BE2C (cell line): ENCODE data around the gene NISCH.

Experiments used
- DNase-seq: peaks from one replicate; pipeline ENCODE4 v3.0.0-alpha.2; 2020
- H3K27me3 ChIP-seq: fragments of 250-450 bp; sonication (Bioruptor Pico); 2 replicates; pipeline ENCODE4 v1.5.1; 2020; ENCODE audit warnings: mild to moderate bottlenecking
- H3K36me3 ChIP-seq: fragments of 250-450 bp; sonication (Bioruptor Pico); 2 replicates; pipeline ENCODE4 v1.5.1; 2020; ENCODE audit warnings: mild to moderate bottlenecking
- H3K4me1 ChIP-seq: fragments of 250-450 bp; sonication (Bioruptor Pico); 2 replicates; pipeline ENCODE4 v1.5.1; 2020
- H3K4me3 ChIP-seq: 2 replicates; pipeline ENCODE4 v1.5.1; 2011; ENCODE audit warnings: low read depth, low read length
- H3K9me3 ChIP-seq: fragments of 250-450 bp; sonication (Bioruptor Pico); 2 replicates; pipeline ENCODE4 v1.5.1; 2020
- TF ChIP-seq, protein P1 (sequence below): IDR thresholded peaks from 2 replicates; pipeline ENCODE4 v1.5.1; 2012; ENCODE audit warnings: mild to moderate bottlenecking, low read depth, low read length

Gene NISCH

GRCh38 chr3:52446042-52446441 lies 9.4 kb upstream of the NISCH start:
- Histone ChIP-seq H3K4me1 (no peaks in the 10 kb centered on the region), H3K4me3 (no peak overlapping the region), H3K36me3 (no peaks in the 10 kb centered on the region), H3K27me3 (no peaks in the 10 kb centered on the region), H3K9me3 (no peaks in the 10 kb centered on the region)
- DNase-seq: no peak
- TF ChIP-seq, protein P1, sequence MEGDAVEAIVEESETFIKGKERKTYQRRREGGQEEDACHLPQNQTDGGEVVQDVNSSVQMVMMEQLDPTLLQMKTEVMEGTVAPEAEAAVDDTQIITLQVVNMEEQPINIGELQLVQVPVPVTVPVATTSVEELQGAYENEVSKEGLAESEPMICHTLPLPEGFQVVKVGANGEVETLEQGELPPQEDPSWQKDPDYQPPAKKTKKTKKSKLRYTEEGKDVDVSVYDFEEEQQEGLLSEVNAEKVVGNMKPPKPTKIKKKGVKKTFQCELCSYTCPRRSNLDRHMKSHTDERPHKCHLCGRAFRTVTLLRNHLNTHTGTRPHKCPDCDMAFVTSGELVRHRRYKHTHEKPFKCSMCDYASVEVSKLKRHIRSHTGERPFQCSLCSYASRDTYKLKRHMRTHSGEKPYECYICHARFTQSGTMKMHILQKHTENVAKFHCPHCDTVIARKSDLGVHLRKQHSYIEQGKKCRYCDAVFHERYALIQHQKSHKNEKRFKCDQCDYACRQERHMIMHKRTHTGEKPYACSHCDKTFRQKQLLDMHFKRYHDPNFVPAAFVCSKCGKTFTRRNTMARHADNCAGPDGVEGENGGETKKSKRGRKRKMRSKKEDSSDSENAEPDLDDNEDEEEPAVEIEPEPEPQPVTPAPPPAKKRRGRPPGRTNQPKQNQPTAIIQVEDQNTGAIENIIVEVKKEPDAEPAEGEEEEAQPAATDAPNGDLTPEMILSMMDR: no peak

- Histone ChIP-seq H3K36me3 (no peaks in the 10 kb centered on the region), H3K27me3 (no peaks in the 10 kb centered on the region), H3K4me1 (no peaks in the 10 kb centered on the region), H3K4me3 (no peak overlapping the region), H3K9me3 (no peaks in the 10 kb centered on the region)
- peak; percentile 61 for DNase-seq
- TF ChIP-seq, protein P1: peak; percentile 91
These were observed 8.5 kb upstream of the NISCH start for GRCh38 chr3:52446631-52447511.

GRCh38 chr3:52447512-52448355 lies 7.7 kb upstream of the NISCH start:
- Histone ChIP-seq H3K4me3 (no peak overlapping the region), H3K36me3 (no peaks in the 10 kb centered on the region), H3K9me3 (no peaks in the 10 kb centered on the region), H3K4me1 (no peaks in the 10 kb centered on the region), H3K27me3 (no peaks in the 10 kb centered on the region)
- DNase-seq: no peak
- TF ChIP-seq, protein P1: no peak

DNA sequence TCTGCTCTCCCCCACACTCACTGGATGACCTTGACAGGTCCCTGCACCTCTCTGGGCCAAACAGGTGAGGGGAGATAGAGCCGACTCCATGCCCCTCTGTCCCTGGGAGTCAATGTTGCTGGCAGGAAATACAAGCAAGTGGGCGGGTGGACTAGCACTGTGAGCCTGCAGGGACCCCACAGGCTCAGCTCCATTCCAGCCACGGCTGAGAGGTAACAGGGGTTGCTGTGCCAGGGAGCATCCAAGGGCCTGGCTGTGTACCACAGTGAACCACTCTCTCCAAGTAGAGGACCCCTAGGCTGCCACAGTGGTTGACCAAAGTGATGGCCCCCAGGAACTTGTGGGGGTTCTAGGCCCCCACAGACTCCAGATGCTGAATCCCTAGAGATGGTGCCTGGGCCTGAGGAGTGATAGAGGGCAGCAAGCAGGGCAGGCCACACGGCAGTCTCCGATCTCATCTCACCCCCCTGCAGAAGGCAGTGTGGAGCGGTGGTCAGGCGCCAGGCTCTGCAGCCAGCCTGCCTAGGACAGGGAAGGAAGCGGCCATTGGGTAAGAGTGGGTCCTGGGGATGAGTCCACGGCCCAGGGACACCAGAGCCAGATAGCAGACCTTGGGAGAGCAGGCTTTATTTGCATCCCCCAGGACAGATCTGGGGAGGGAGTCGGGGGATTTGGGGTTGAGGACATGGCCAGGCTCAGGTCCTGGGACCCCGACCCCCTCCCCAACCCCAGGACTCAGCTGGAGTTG lies 4.7 kb upstream of the NISCH start:
- TF ChIP-seq, protein P1: no peak
- H3K4me1 ChIP-seq: no peaks in the 10 kb centered on the region
- no peaks in the 10 kb centered on the region for H3K27me3 ChIP-seq

GRCh38 chr3:52451237-52452083 lies 3.9 kb upstream of the NISCH start:
- Histone ChIP-seq H3K27me3 (no peaks in the 10 kb centered on the region), H3K36me3 (no peaks in the 10 kb centered on the region), H3K4me3 (no peak overlapping the region), H3K4me1 (no peaks in the 10 kb centered on the region), H3K9me3 (no peaks in the 10 kb centered on the region)
- no peak for DNase-seq
- TF ChIP-seq, protein P1: no peak

More for the DNA sequence above, 4.7 kb upstream of the NISCH start:
- no peaks in the 10 kb centered on the region for H3K9me3 ChIP-seq
- no peak overlapping the region for H3K4me3 ChIP-seq
- H3K36me3 ChIP-seq: no peaks in the 10 kb centered on the region
- no peak for DNase-seq
